Activated CD4-positive, alpha-beta T cell treated with anti-CD3 and anti-CD28 coated beads, Interleukin-2, Interleukin-6, amounts not matched to agents 100 ng/mL and 50 ng/mL, durations not matched to agents 16 hours and 8 hours (primary cell): Measurements from ENCODE around the gene JTB.

Source experiments
- DNase-seq: peaks from one replicate; pipeline ENCODE4 v3.0.0-alpha.2; 2020

The JTB gene

GRCh38 chr1:153953859-153954365, 23.6 kb downstream of the JTB start:
- DNase-seq: no peak

GRCh38 chr1:153951801-153952200, 25.7 kb downstream of the JTB start:
- DNase-seq: no peak

GRCh38 chr1:153951183-153951582, 26.3 kb downstream of the JTB start:
- no peak for DNase-seq

- peak; percentile 89 for DNase-seq
These were observed 30.7 kb downstream of the JTB start, which contains the start of gene DENND4B for GRCh38 chr1:153946622-153947241. DENND4B (minus strand) TSS chr1:153946718; CDS start chr1:153944374, 2,344 bp downstream.

GRCh38 chr1:153945795-153946621, 31.5 kb downstream of the JTB start:
- DNase-seq: peak; percentile 84

GRCh38 chr1:153945131-153945794, 32.2 kb downstream of the JTB start:
- DNase-seq: peak; percentile 84

GRCh38 chr1:153944827-153945117, 32.7 kb downstream of the JTB start:
- no peak for DNase-seq

- DNase-seq: no peak
These were observed 33.3 kb downstream of the JTB start for GRCh38 chr1:153944005-153944826.

GRCh38 chr1:153942766-153943549, 34.5 kb downstream of the JTB start:
- no peak for DNase-seq

- DNase-seq: no peak
These were observed 35.4 kb downstream of the JTB start for GRCh38 chr1:153941826-153942725.

- no peak for DNase-seq
These were observed 36.7 kb downstream of the JTB start for GRCh38 chr1:153940756-153941155.

- DNase-seq: no peak
These were observed 38.0 kb downstream of the JTB start for GRCh38 chr1:153939476-153939875.

GRCh38 chr1:153938996-153939395, 38.5 kb downstream of the JTB start:
- DNase-seq: no peak

- no peak for DNase-seq
These were observed 40.1 kb downstream of the JTB start for GRCh38 chr1:153937331-153937730.

- no peak for DNase-seq
These were observed 41.3 kb downstream of the JTB start for GRCh38 chr1:153936011-153936802.

GRCh38 chr1:153934746-153935145, 42.7 kb downstream of the JTB start:
- DNase-seq: no peak

GRCh38 chr1:153933955-153934354, 43.5 kb downstream of the JTB start:
- DNase-seq: no peak

- DNase-seq: no peak
These were observed 44.0 kb downstream of the JTB start for GRCh38 chr1:153933430-153933829.

GRCh38 chr1:153932156-153933131, 45.0 kb downstream of the JTB start:
- DNase-seq: no peak
